SK-N-SH treated with all-trans-retinoic acid at 6 μM for 48 hours (cell line): ENCODE results near the gene RBM44.

Source experiments
- ARNTL ChIP-seq: fragments of 450-650 bp; formaldehyde crosslinking; IDR thresholded peaks from 2 replicates; pipeline ENCODE4 v1.5.0; 2020; ENCODE audit warnings: low read depth, mild to moderate bottlenecking, moderate library complexity, borderline replicate concordance
- CREB5 ChIP-seq: fragments of 250-450 bp; sonication (Bioruptor Pico); IDR thresholded peaks from 2 replicates; pipeline ENCODE4 v1.5.1; 2020; ENCODE audit warnings: low read depth, mild to moderate bottlenecking, moderate library complexity
- CSDC2 ChIP-seq: fragments of 250-450 bp; sonication (Bioruptor Pico); IDR thresholded peaks from 2 replicates; pipeline ENCODE4 v1.5.0; 2020; ENCODE audit warnings: mild to moderate bottlenecking, moderate library complexity
- GLIS3 ChIP-seq: fragments of 250-450 bp; sonication (Bioruptor Pico); IDR thresholded peaks from 2 replicates; pipeline ENCODE4 v1.5.0; 2020; ENCODE audit warnings: mild to moderate bottlenecking, moderate library complexity
- OSR1 ChIP-seq: fragments of 250-450 bp; sonication (Bioruptor Pico); IDR thresholded peaks from 2 replicates; pipeline ENCODE4 v1.8.0; 2022; ENCODE audit warnings: moderate library complexity, mild to moderate bottlenecking, inconsistent platforms
- PATZ1 ChIP-seq: fragments of 250-450 bp; sonication (Bioruptor Pico); IDR thresholded peaks from 2 replicates; pipeline ENCODE4 v1.8.0; 2020; ENCODE audit warnings: mild to moderate bottlenecking, moderate library complexity, borderline replicate concordance
- TCF4 ChIP-seq: fragments of 250-450 bp; sonication (Bioruptor Pico); IDR thresholded peaks from 2 replicates; pipeline ENCODE4 v1.8.0; 2021; ENCODE audit warnings: mild to moderate bottlenecking, moderate library complexity, borderline replicate concordance
- TOX ChIP-seq: fragments of 250-450 bp; sonication (Bioruptor Pico); IDR thresholded peaks from 2 replicates; pipeline ENCODE4 v1.8.0; 2021; ENCODE audit warnings: mild to moderate bottlenecking, moderate library complexity, borderline replicate concordance
- ZFP30 ChIP-seq: fragments of 450-650 bp; formaldehyde crosslinking; IDR thresholded peaks from 2 replicates; pipeline ENCODE4 v1.5.0; 2022; ENCODE audit warnings: mild to moderate bottlenecking, moderate library complexity
- ZNF565 ChIP-seq: fragments of 450-650 bp; formaldehyde crosslinking; conservative IDR thresholded peaks from 2 replicates; pipeline ENCODE4 v1.5.0; 2020; ENCODE audit warnings: low read depth, mild to moderate bottlenecking, moderate library complexity
- ZNF8 ChIP-seq: fragments of 450-650 bp; formaldehyde crosslinking; IDR thresholded peaks from 2 replicates; pipeline ENCODE4 v1.5.0; 2020; ENCODE audit warnings: mild to moderate bottlenecking, moderate library complexity

GRCh38 chr2:237885111-237885930 is 86.7 kb downstream of the RBM44 start:
- TF ChIP-seq CSDC2 (CRISPR knock-in tag) (no peak), ZNF565 (CRISPR knock-in tag) (no peak), PATZ1 (CRISPR knock-in tag) (no peak), ARNTL (CRISPR knock-in tag) (no peak), TOX (CRISPR knock-in tag) (no peak), OSR1 (no peak), ZFP30 (CRISPR knock-in tag) (no peak), TCF4 (CRISPR knock-in tag) (no peak), ZNF8 (CRISPR knock-in tag) (no peak), CREB5 (CRISPR knock-in tag) (no peak), GLIS3 (no peak)
